Neural cell (in vitro differentiated cells): Measurements from ENCODE around the gene TLL2. TPM values are rescaled to one million over a fixed set of nuclear protein-coding genes. Genes with fewer than 3 reads are reported as not detected.

Experiments used
- H2AFZ ChIP-seq: fragments of 200-600, 300-800 bp; sonication (generic), shearing (Covaris generic); 2 replicates; pipeline ENCODE4 v1.6.0; 2014; ENCODE audit warnings: low read depth, mild to moderate bottlenecking, antibody characterized with exemption, low read length, moderate library complexity
- H3F3A ChIP-seq: fragments of 200-600 bp; shearing (Covaris generic); 2 replicates; pipeline ENCODE4 v1.6.1; 2016; ENCODE audit warnings: mild to moderate bottlenecking, moderate library complexity, mixed read lengths, antibody characterized with exemption, low read length; ENCODE audit not compliant: insufficient read depth, poor library complexity, severe bottlenecking
- H3K27ac ChIP-seq: fragments of 200-600, 300-800 bp; sonication (generic), shearing (Covaris generic); 2 replicates; pipeline ENCODE4 v1.5.1; 2014; ENCODE audit warnings: mild to moderate bottlenecking, low read length, moderate library complexity
- H3K27me3 ChIP-seq: fragments of 300-800, 200-600 bp; sonication (generic), shearing (Covaris generic); 2 replicates; pipeline ENCODE4 v1.6.0; 2014; ENCODE audit warnings: mild to moderate bottlenecking, low read depth, low read length, moderate library complexity; ENCODE audit not compliant: insufficient read depth
- H3K36me3 ChIP-seq: fragments of 300-800, 200-600 bp; sonication (generic), shearing (Covaris generic); 2 replicates; pipeline ENCODE4 v1.5.1; 2014; ENCODE audit warnings: mild to moderate bottlenecking, antibody characterized with exemption, low read length, moderate library complexity; ENCODE audit not compliant: insufficient read depth
- H3K4me2 ChIP-seq: fragments of 300-800, 200-600 bp; sonication (generic), shearing (Covaris generic); 2 replicates; pipeline ENCODE4 v1.6.0; 2014; ENCODE audit warnings: mild to moderate bottlenecking, low read length
- H3K4me3 ChIP-seq: fragments of 300-800, 200-600 bp; sonication (generic), shearing (Covaris generic); 2 replicates; pipeline ENCODE4 v1.5.1; 2014; ENCODE audit warnings: mild to moderate bottlenecking, low read length, moderate library complexity
- H3K79me2 ChIP-seq: fragments of 200-600 bp; shearing (Covaris generic); replicated peaks from 2 replicates; pipeline ENCODE4 v1.6.0; 2014; ENCODE audit warnings: mild to moderate bottlenecking, low read length, moderate library complexity; ENCODE audit not compliant: insufficient read depth
- H3K9ac ChIP-seq: fragments of 300-800, 200-600 bp; sonication (generic), shearing (Covaris generic); 2 replicates; pipeline ENCODE4 v1.6.1; 2016; ENCODE audit warnings: mild to moderate bottlenecking, low read length, mixed read lengths
- H3K9me2 ChIP-seq: fragments of 200-600 bp; shearing (Covaris generic); 2 replicates; pipeline ENCODE4 v1.6.1; 2016; ENCODE audit warnings: mild to moderate bottlenecking, low read length, mixed read lengths; ENCODE audit not compliant: insufficient read depth
- H3K9me3 ChIP-seq: fragments of 200-600, 300-800 bp; sonication (generic), shearing (Covaris generic); 2 replicates; pipeline ENCODE4 v1.6.1; 2016; ENCODE audit warnings: mild to moderate bottlenecking, mixed run types, low read length, moderate library complexity, mixed read lengths
- H4K20me1 ChIP-seq: fragments of 200-600 bp; shearing (Covaris generic); 2 replicates; pipeline ENCODE4 v1.6.1; 2016; ENCODE audit warnings: mild to moderate bottlenecking, mixed run types; ENCODE audit not compliant: insufficient read depth
- EP300 ChIP-seq: fragments of 450-650 bp; conservative IDR thresholded peaks from 2 replicates; pipeline ENCODE4 v1.6.1; 2014; ENCODE audit warnings: antibody characterized with exemption, mild to moderate bottlenecking, moderate library complexity; ENCODE audit not compliant: poor library complexity, severe bottlenecking
- EZH2 ChIP-seq: fragments of 200-600, 300-800 bp; shearing (Covaris generic), sonication (generic); IDR thresholded peaks from 2 replicates; pipeline ENCODE4 v1.6.1; 2014; ENCODE audit warnings: antibody characterized with exemption, low read length, borderline replicate concordance, mild to moderate bottlenecking; ENCODE audit not compliant: insufficient read depth, poor library complexity, severe bottlenecking
- MXI1 ChIP-seq: fragments of 450-650 bp; conservative IDR thresholded peaks from 2 replicates; pipeline ENCODE4 v1.6.1; 2014; ENCODE audit warnings: antibody characterized with exemption, mild to moderate bottlenecking; ENCODE audit not compliant: poor library complexity, severe bottlenecking
- POLR2AphosphoS5 ChIP-seq: IDR thresholded peaks from 2 replicates; pipeline ENCODE4 v1.6.1; 2012
- RAD21 ChIP-seq: fragments of 450-650 bp; conservative IDR thresholded peaks from 2 replicates; pipeline ENCODE4 v1.6.1; 2014; ENCODE audit warnings: antibody characterized with exemption, mild to moderate bottlenecking, moderate library complexity
- SMC3 ChIP-seq: fragments of 450-650 bp; conservative IDR thresholded peaks from 2 replicates; pipeline ENCODE4 v1.6.1; 2014; ENCODE audit warnings: antibody characterized with exemption, mild to moderate bottlenecking, moderate library complexity; ENCODE audit not compliant: poor library complexity
- TAF1 ChIP-seq: IDR thresholded peaks from 2 replicates; pipeline ENCODE4 v1.6.1; 2012; ENCODE audit warnings: low read depth
- polyA plus RNA-seq: library from polyadenylated mRNA; depleted of rRNA; stranded (reverse); fragments of >200 nt; gene quantifications from 2 replicates; pipeline ENCODE4 v1.2.3, GENCODE V29; 2014
- TF ChIP-seq, protein P1 (sequence below): IDR thresholded peaks from 2 replicates; pipeline ENCODE4 v1.6.1; 2012; ENCODE audit warnings: borderline replicate concordance
- TF ChIP-seq, protein P2 (sequence below): fragments of 450-650 bp; IDR thresholded peaks from 2 replicates; pipeline ENCODE4 v1.5.1; 2014; ENCODE audit warnings: antibody characterized with exemption, mild to moderate bottlenecking, moderate library complexity; ENCODE audit not compliant: poor library complexity, severe bottlenecking

Gene TLL2
- polyA plus RNA-seq, 1 donor from 2014 or later = 0.11 TPM

DNA sequence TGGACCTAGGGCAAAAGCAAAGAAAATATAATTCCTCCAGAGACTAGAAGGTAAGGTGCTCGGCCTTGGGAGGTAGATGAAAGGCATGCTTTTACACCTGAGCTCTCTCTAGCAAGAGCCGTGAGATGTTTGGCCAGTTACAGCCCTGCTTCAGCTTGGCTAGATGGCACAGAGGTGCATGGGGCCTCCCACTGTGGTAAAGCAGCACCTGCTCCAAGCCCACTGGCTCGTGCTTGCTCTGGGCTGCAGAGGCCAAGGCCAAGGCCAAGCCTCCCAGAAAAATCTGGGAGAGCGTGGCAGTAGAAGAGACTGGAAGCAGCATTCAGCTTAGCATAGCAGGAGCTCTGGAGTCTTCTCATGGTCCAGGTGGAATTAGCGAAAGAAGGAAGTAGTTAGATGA lies 123.9 kb downstream of the TLL2 start:
- Histone ChIP-seq H3K27me3 (no peaks in the 10 kb centered on the region), H3K4me2 (no peak overlapping the region), H3K9me3 (no peaks in the 10 kb centered on the region), H3K9me2 (no peaks in the 10 kb centered on the region), H2AFZ (no peak overlapping the region), H3K27ac (no peak overlapping the region), H3F3A (no peaks in the 10 kb centered on the region), H3K36me3 (no peaks in the 10 kb centered on the region), H3K9ac (no peak overlapping the region), H3K79me2 (no peaks in the 10 kb centered on the region), H4K20me1 (no peaks in the 10 kb centered on the region), H3K4me3 (no peak overlapping the region)
- no peak for TF ChIP-seq RAD21

DNA sequence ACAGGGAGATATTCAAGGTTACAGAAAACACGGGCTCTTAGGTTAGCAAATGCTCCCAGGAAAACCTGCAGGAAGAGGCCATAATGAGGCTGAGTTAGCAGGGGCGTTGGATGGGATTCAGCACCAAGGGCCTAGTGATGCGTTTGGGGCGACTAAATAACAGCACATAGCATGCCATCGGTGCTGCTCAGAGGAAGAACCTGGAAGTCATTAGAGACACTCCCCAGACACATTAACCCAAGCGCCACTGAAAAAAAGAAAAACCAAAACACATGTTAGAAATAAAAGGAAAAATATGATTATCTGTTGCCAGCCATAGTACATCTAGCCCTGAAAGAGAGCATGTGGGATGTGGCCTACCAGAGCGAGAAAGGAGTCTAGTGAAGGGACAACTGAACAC lies 126.1 kb downstream of the TLL2 start:
- no peak overlapping the region for H3K4me2 ChIP-seq
- H3K79me2 ChIP-seq = no peaks in the 10 kb centered on the region
- TF ChIP-seq EZH2 = no peak
- TF ChIP-seq MXI1 = no peak
- no peak for TF ChIP-seq POLR2AphosphoS5
- no peak for TF ChIP-seq TAF1
- TF ChIP-seq, protein P1, sequence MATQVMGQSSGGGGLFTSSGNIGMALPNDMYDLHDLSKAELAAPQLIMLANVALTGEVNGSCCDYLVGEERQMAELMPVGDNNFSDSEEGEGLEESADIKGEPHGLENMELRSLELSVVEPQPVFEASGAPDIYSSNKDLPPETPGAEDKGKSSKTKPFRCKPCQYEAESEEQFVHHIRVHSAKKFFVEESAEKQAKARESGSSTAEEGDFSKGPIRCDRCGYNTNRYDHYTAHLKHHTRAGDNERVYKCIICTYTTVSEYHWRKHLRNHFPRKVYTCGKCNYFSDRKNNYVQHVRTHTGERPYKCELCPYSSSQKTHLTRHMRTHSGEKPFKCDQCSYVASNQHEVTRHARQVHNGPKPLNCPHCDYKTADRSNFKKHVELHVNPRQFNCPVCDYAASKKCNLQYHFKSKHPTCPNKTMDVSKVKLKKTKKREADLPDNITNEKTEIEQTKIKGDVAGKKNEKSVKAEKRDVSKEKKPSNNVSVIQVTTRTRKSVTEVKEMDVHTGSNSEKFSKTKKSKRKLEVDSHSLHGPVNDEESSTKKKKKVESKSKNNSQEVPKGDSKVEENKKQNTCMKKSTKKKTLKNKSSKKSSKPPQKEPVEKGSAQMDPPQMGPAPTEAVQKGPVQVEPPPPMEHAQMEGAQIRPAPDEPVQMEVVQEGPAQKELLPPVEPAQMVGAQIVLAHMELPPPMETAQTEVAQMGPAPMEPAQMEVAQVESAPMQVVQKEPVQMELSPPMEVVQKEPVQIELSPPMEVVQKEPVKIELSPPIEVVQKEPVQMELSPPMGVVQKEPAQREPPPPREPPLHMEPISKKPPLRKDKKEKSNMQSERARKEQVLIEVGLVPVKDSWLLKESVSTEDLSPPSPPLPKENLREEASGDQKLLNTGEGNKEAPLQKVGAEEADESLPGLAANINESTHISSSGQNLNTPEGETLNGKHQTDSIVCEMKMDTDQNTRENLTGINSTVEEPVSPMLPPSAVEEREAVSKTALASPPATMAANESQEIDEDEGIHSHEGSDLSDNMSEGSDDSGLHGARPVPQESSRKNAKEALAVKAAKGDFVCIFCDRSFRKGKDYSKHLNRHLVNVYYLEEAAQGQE = no peak
- no peak overlapping the region for H2AFZ ChIP-seq
- H3K27ac ChIP-seq = no peak overlapping the region
- no peaks in the 10 kb centered on the region for H3K27me3 ChIP-seq
- no peaks in the 10 kb centered on the region for H3K36me3 ChIP-seq
- H3K9ac ChIP-seq = no peak overlapping the region
- H3K4me3 ChIP-seq = no peak overlapping the region
- no peaks in the 10 kb centered on the region for H3K9me2 ChIP-seq
- no peaks in the 10 kb centered on the region for H4K20me1 ChIP-seq
- H3F3A ChIP-seq = no peaks in the 10 kb centered on the region
- no peaks in the 10 kb centered on the region for H3K9me3 ChIP-seq

DNA sequence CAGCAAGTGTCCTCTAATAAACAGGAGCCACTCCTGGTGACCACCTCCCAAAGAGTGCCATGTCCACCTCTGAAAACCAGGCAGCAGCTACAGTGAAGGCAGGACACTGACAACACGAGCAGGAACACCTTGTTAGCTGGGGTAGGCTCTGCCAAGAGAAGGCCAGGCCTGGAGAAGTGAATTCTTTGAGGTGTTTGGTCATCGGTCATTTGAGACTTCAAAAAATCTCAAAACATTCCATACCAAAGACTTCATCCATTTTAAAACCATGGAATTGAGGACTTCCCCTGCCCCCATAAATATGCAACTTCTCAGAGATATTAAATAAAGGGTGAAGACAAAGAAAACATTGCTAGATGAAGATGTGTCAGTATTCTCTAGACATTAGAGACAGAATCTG lies 126.6 kb downstream of the TLL2 start:
- TF ChIP-seq EP300 (no peak), EZH2 (no peak), MXI1 (no peak), RAD21 (no peak), TAF1 (no peak), POLR2AphosphoS5 (no peak), SMC3 (no peak)
- TF ChIP-seq, protein P2, sequence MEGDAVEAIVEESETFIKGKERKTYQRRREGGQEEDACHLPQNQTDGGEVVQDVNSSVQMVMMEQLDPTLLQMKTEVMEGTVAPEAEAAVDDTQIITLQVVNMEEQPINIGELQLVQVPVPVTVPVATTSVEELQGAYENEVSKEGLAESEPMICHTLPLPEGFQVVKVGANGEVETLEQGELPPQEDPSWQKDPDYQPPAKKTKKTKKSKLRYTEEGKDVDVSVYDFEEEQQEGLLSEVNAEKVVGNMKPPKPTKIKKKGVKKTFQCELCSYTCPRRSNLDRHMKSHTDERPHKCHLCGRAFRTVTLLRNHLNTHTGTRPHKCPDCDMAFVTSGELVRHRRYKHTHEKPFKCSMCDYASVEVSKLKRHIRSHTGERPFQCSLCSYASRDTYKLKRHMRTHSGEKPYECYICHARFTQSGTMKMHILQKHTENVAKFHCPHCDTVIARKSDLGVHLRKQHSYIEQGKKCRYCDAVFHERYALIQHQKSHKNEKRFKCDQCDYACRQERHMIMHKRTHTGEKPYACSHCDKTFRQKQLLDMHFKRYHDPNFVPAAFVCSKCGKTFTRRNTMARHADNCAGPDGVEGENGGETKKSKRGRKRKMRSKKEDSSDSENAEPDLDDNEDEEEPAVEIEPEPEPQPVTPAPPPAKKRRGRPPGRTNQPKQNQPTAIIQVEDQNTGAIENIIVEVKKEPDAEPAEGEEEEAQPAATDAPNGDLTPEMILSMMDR = no peak
- TF ChIP-seq, protein P1 = no peak
- Histone ChIP-seq H3K27ac (no peak overlapping the region), H4K20me1 (no peaks in the 10 kb centered on the region), H3K9me3 (no peaks in the 10 kb centered on the region), H3K4me3 (no peak overlapping the region), H3F3A (no peaks in the 10 kb centered on the region), H3K27me3 (no peaks in the 10 kb centered on the region), H3K79me2 (no peaks in the 10 kb centered on the region), H3K9ac (no peak overlapping the region), H3K4me2 (no peak overlapping the region), H3K9me2 (no peaks in the 10 kb centered on the region), H2AFZ (no peak overlapping the region), H3K36me3 (no peaks in the 10 kb centered on the region)
